Stimulated activated CD4-positive, alpha-beta T cell treated with anti-CD3 and anti-CD28 coated beads, Interleukin-15, amount 100 ng/mL, for 24 hours (primary cell): ENCODE measurements around the gene STIM2.

Experiments
- DNase-seq: peaks from one replicate; pipeline ENCODE4 v3.0.0-alpha.2; 2020

STIM2 gene

DNA sequence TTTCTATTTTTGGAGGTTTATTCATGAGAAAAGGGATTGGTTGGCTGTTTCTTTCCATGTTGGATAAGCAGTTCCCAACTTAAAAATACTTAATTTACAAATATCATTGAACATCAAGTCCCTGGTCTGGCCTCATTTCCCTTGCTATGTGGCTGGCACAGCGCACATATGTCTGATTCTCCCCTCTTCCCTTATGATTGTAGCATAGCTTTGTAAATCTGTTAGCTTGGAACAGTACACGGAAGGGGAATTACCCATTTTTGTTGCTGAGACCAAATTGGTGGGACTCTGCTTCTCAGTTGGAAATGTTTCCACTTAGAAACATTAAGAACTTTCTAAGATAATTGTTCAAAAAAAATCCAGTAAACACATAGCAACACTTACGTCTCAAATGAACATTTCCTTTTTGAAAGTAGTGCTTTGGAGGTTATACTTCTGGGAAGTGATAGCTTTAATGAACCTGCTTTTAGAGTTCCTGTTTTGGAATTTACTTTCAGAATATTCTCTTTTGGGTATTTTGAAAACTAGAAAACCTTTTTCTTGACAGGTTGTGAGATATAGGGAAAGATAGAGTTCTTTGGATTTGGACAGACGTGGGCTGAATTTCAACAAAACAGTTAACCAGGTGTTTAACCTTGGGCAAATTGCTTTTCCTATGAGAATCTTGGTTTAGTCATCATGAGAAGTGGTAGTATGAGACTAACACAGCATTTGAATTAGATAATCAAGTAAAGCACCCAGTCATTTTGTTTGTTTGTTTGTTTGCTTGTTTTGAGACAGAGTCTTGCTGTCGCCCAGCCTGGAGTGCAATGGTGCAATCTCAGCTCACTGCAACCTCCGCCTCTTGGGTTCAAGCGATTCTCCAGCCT lies 47.3 kb downstream of the STIM2 start:
- no peak for DNase-seq

DNA sequence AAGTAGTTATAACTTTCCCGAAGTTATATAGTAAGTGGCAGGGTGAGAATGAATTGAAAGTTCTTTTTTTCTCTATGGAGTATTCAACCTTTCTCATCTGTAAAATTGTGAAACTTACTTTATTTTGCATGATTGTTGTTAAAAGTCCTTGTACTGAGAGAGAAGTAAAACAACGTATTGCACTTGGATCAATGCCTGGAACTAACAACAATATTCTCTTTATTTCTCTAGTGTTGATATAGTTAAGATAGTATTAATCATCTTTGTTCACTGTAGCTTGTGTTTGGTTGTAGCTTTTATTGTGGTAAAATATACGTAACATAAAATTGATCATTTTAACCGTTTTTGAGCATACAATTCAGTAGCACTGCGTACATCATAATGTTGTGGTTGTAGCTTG lies 48.7 kb downstream of the STIM2 start:
- DNase-seq: no peak

DNA sequence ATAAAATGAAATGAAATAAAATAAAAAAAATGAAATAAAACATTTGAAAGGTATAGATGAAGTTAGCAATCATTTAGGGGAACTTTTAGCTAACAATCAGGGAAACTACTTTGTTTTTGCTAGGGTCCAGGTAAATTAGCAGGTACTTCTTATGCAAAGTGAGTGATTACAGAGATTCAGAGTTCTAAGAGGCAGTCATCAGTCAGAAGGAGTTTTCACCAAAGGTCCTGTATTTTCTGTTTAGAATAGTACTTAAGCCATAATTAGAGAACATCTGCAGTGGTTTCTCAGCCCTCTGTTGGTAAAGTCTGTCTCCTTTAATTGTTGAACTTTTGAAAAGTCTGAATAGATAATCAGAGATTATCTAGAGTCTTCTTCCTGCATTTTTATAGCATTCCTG lies 50.6 kb downstream of the STIM2 start:
- DNase-seq: no peak

DNA sequence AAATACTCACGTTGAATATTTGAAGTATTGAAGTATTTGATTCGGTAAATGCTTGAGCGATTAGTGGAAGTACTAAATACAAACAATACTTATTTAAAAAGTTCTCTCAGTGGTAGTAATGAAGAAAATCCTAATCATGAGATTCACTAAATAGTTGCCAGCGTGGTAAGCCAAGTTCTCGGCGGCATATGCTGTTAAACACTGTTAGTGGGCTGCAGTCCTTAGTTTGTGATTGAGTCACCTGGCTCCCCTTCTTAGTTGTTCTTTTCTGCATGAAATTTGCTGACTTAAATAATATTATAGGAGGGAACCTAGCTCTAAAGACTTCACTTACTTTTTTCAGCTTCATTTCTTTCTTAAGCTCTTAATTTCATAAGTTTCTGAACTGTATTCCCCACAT lies 51.4 kb downstream of the STIM2 start:
- no peak for DNase-seq

DNA sequence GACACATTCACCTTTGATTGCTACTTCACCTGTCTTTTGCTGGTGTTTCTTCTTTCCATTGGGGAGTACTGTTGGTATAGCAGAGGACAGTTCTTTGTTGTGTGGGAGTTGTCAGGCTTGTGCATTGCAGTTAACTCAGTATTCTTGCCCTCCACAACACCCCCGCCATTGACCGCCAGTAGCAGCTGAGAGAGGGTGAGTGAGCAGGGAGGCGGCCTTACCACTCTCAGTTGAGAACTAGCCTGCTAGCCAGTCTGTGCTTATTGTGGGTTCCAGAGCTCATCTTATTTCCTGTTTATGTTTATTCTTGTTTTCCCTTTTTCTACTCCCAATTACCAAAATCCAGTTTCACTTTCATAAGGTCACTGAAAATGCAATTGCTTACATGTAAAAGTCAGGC lies 52.2 kb downstream of the STIM2 start:
- DNase-seq: no peak

DNA sequence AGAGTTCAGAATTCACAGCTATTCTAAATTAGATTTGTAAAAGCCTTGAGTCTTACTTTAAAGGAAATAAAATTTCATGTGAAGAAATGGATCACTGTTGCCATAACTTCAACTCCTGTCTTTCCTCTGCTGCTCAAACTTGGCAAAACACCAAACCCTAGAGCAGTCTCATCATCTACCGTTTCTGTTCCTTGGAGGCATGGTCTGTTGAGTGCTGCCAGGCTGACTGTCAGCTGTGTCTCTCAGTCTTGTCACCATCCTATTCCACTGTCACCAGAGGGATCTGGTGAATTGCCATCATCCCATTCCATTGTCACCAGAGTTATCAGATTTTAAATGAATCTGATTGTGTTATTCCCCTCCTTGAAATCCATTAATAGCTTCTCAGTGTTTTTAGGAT lies 55.6 kb downstream of the STIM2 start:
- no peak for DNase-seq

DNA sequence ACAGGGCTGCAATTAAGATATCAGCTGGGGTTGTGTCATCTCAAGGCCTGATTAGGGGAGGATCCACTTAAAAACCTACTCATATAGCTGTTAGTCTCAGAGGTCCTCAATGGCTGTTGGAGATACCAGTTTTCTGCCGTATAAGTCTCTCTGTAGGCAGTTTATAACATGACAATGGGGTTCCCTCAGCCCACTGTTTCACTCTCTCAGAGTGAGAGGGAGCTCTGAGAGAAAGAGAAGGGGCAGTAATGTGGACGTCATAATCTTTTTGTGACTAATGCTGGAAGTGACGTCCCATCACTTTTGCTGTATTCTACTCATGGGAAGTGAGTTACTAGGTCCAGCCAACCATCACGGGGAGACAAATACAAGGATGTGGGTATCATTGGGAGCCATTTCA lies 70.3 kb downstream of the STIM2 start:
- DNase-seq: no peak

DNA sequence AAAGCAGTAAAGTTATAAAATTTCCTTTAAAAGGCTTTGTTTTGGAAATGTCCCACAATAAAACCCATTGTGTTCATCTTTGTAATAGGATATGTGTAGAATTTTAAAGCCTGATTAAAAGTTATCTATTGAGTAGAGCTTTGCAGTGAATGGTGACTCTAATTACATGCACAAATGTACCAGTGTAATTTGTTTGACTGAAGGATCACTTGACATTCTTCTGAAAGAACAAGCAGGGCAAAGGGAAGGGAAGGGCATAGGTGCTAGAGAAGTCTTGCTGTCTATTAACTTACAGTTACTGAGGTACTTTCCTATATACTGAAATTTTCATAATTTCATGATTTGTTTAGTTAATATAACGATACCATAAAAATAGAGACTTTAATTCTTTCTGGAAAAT lies 70.8 kb downstream of the STIM2 start:
- no peak for DNase-seq

DNA sequence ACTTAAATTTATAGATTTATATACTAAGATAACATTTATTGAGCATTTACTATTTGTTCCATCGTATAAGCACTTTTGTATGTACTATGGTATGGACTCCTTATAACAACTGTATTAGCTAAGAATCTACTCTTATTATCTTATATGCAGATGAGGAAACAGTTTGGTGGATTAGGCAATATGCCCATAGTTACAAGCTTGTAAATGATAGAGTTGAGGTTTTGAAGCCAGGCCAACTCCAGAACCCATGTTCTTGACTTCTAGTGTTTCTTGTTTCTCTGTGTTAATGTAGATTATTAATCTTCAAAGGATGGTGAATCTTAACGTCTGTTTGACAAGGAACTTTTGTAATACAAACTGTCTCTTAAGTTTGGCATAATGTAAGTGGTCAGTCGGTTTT lies 71.3 kb downstream of the STIM2 start:
- DNase-seq: no peak

DNA sequence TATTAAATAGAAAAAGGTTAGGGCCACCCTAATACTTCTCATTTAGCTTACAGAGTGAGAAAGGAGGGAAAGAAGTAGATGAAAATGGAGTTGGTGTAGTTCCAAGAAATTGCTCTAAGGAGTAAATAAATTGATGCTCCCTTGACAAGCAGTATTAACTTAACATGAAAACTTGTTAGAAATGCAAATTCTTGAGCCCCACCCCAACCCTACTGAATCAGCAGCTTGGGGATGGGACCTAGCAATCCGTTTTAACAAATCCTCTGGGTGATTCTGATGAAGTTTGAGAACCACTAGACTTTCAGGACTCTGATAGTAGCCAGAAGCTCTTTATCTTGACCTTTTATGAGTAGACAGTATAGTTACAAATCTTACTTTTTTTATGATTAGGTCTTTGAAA lies 74.8 kb downstream of the STIM2 start:
- DNase-seq: no peak

DNA sequence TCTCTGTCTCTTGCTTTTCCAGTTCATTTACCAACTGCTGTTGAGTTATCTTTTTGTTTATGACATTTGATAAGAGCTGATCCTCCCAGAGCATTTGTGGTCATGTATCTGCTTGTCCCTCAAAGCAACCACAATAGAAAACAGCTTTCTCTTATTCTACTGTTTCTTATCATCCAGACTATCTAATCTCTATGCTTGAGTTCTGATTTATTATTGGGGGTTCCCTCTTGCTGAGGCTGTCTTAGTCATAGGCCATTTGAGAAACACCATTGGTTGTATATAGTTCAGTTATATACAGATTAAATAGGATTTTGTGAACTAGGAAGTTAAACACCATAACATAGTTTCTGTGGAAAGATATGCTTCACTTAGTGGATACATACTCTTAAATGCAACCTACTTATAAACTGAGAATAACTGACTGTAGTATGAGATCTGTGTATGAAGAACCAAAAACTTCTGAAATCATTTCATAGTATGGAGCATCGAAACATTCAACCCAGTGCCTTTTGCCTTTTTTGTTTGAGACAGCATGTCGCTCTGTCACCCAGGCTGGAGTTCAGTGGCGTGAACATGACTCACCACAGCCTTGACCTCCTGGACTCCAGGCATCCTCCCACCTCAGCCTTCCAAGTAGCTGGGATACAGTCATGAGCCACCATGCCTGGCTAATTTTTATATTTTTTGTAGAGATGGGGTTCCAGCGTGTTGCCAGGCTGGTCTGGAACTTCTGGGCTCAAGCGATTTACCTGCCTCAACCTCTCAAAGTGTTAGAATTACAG lies 75.8 kb downstream of the STIM2 start:
- DNase-seq: no peak

DNA sequence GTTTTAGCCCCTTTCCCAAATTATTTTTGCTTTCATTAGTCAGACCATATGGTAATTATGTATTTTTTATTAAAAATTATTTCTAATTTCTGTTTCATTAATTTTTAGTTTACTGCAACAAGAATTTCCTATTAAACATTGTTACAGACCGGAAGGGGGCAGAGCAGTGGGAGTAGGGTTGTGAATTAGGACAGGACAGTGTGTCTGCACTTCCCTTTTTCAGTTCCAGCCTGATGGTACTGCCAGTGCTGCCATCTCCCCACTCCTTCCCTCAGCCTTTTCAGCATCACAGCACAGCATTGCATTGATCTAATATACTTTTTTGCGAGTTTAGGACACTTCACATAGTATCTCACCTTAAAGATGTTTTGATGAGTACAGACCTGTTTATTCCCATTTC lies 76.5 kb downstream of the STIM2 start:
- DNase-seq: no peak

DNA sequence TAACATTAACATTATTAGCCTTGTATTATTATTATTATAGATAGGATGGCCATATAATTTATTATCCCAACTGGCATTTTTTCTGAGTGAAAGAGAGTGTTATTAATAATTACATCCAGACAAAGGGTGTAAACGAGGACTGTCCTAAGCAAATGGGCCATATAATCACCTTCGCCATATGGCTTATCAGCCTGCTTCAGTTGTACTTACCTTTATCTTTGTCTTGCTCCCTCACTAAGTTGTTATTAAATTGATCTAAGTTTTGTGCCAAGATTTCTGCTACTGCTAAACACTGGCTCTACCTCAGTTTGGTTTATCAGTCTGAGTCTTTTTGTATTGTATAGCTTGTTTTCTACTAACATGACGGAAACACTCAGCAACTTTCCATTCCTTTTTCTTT lies 76.9 kb downstream of the STIM2 start:
- no peak for DNase-seq

DNA sequence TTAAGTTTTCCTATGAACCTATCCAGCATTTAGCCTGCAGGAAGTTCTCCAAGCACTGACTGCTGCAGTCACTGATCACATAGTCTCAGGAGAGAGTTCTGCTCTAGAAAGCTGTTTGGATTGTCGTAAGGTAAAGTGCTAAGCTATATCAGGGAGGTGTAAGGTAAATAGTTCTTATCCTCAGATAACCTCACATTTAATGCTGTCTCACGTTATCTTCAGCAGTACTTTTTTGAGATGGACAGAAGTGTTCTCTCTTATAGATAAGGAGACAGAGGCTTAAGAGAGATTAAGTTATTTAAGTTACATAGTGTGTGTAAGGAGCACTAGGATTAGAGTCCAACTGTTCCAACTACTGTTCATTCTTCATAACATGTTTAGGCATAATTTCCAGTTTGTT lies 77.9 kb downstream of the STIM2 start:
- DNase-seq: no peak

DNA sequence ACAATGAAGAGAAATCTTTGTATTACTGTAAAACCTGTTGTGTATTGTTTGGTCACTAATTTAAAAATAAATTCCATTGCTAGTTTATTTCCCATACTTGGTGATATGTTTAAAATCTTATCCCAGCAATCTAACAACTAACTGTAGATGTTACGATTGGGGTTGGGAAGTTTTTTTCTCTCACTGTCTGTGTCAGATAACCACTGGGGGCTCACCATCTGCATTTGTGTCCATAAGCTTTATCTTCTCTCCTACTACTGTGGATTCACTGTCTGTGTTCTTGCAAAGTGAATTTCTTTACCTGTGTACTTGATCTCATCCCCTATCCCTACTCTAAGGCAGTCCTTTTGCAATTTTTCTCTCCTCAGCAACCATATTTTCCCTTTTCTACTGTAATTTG lies 81.3 kb downstream of the STIM2 start:
- no peak for DNase-seq

DNA sequence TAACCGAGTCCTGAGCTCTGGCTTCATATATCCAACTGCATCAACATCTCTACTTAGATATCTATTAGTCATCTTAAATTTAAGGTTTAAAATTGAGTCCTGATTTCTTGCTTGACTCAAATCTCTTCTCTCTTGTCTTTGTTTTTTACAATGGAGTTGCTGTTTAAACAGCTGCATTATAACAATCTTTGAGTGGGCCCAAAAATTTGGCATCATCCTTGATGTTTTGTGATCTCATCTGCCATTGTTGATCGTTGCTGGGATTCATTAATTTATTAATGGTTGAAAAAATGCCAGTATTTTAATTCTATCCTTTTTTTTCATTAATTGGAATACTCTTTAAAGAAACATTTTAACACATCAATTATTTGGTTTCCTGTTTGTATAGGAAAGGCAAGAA lies 82.2 kb downstream of the STIM2 start:
- no peak for DNase-seq

DNA sequence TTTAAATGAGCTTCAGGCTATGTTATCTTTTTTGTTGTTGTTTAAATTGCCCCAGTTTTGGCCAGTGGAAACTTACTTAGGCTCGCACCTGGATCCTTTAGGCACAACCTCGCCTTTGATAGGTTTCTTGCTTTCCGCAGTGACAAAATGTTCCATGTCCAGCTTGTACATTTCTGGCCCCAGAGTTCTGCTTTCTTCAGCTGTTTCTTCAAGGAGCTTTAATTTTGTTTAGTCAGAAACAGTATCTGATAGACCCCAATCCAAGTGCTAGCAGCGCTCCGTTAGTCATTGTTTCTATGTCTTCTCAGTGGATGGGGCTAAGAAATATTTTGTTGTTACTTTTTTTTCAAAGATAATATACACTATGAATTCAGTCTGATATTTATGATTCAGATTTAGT lies 82.8 kb downstream of the STIM2 start:
- no peak for DNase-seq

DNA sequence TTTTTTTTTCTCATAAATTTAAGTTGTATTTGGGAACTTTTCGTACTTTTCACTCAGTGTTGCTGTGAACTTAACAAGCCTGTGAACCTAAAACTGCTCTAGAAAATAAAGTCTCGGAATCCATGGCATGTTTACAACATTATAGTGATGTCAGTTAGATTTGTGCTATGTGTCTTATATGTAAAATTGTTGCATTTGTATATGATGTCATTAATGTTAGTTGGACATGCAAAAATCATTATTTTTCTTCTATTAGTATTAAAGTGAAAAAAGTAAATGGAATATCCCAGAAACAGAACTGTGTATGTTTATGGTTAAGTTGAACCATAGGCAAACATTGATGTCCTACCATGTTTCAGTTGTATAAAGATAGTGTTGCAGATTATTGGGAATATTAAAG lies 85.2 kb downstream of the STIM2 start:
- DNase-seq: no peak

DNA sequence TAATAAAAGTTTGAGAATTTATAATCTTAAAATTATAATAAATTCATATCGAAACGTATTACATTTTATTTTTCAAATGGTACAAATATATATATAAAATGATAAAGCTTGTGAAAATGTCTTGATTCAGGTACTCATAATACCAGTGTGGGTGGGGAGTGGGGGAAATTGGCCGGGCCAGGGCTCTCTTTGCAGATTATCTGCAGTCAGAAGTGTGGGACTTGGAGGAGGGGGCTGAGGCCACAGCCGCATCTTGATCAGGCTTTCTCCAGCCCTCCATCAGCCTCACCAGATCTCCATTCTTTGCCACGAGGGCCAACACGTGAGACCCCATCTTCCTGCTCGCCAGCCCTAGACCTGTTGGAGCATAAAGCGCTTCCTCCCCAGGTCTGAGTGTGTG lies 86.7 kb downstream of the STIM2 start:
- DNase-seq: no peak

DNA sequence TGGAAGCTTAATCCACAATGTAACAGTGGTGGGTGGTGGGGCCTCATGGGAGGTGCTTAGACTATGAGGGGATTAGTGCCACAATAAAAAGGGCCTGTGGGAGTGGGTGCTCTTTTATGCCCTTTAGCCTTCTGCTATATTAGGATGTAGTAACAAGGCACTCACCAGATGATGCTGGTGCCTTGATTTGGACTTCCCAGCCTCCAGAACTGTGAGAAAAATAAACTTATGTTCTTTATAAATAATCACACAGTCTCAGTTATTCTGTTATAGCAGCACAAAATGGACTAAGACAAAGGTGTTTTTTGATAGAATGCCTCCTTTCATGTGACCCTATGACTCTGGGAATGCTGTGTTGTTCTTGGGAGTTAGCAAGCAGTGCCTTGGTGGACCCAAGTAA lies 89.8 kb downstream of the STIM2 start:
- no peak for DNase-seq

DNA sequence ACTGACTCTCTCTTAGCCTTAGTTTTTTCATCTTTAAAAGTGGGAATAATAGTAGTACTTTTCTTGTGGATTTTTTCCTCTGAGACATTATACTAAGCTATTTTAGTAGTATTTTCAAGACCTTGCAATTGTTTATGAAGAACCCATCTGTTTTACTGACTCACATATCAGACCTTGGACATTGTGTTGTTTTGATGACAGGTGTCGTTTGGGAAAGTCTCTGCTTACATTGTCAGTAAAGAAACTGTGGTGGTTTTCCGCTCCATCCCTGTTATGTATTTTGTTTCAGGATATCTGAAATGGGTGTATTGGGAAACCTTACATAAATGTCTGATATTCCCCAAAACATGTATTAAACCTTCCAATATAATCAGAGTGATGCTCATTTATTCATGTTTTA lies 92.2 kb downstream of the STIM2 start:
- no peak for DNase-seq

DNA sequence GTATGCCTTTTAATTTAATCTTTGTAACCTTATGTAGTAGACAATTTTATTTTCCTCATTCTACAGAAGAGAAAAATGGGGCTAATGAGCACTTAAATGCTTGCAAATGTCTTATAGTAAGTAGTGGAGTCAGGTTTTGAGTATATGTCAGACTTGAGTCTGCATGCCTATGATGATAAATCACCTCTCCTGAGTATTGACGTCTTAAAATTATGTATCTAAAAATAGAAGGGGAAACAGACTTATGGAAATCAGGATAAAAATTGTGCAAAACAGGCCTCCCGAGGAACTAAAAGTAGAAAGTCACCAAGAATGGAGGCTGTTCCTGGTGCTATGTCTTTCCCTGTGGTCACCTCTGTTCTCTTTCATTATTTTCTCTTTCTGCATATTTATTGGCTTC lies 92.7 kb downstream of the STIM2 start:
- DNase-seq: no peak

DNA sequence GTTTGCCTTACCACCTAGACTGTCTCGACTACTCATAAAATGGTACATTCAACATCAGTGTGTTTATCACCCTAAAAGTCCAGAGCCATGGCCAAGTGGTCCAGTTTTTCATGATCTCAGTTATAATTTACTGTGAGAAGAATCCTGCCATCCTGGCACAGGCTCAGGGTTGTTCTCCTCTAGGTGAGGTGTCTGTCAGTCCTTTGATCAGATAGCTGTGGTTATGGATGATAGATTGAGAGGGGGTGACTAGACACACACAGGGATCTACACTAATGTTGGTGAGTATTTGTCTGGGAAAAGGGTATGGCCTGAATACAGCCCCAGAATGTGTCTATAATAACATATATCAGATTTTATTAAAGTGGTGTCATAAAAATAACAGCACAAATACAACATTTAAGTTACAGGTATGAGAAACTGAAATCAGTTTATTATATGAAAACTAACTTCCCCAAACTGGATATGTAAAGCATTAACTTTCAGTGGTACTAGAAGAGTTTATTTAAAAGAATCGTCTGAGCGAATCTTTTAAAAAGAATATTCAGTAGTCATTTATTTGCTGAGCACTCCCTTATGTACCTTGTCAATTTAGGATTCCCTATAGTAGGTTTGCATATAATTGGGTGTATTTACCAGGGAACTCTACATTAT lies 93.3 kb downstream of the STIM2 start:
- DNase-seq: no peak

DNA sequence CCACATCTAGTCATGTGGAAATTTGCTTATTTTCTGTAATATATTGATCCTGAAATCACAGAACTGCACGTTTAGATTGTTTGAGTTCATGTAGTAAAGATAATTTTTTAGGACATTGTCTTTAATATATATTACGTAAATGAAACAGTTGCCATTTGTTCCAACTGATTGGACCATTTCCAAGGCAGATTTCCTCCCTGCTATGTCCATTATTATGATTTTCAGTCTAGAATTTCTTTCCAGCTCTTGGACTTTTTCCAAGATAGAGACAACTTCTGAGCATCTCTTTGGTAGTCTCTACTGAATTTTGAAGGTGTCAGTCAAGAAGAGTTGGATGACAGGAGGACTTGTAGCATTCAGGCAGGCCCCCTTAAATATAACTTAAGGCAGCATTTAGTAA lies 94.6 kb downstream of the STIM2 start:
- DNase-seq: no peak
